HepG2 (cell line): ENCODE data around the gene ZNF318. TPM values are rescaled to one million over a fixed set of nuclear protein-coding genes. Genes with fewer than 3 reads are reported as not detected.

Experiments
- ATAC-seq: fragments of 200-7000 bp; cut with Tn5 transposase; 3 replicates; pipeline ENCODE4 v1.9.1; 2020; ENCODE audit warnings: mild to moderate bottlenecking, moderate library complexity
- BruUV-seq: library from RNA; stranded (reverse); fragments of 400-500 nt; replicated peaks from 2 replicates; lab custom pipeline; 2021; lab: Mats Ljungman, UMichigan
- CTCF ChIA-PET: fragments of 300-600 bp; formaldehyde crosslinking; extraction: SDS; loops from one replicate; lab custom pipeline; 2021; ENCODE audit warnings: low total read pairs, inconsistent platforms, low intra/inter-chr PET ratio; lab: Yijun Ruan, JAX
- POLR2A ChIA-PET: fragments of 350-600 bp; sonication (Branson Sonifier 250); formaldehyde crosslinking; loops from one replicate; lab custom pipeline; 2020; ENCODE audit warnings: antibody characterized with exemption, inconsistent platforms; lab: Yijun Ruan, JAX
- DNase-seq: peaks from one replicate; pipeline ENCODE4 v3.0.0-alpha.2; 2015; ENCODE audit warnings: low spot score
- FAIRE-seq: peaks from 3 replicates; lab custom pipeline; 2011; peaks lifted over from hg19 to GRCh38; lab: Jason Lieb, UNC
- H2AFZ ChIP-seq: one replicate; pipeline ENCODE4 v1.6.1; 2011; ENCODE audit warnings: low read length, inconsistent platforms
- H3K27ac ChIP-seq: fragments of 300-600 bp; 3 replicates; pipeline ENCODE4 v1.8.0; 2011; ENCODE audit warnings: mixed run types, mild to moderate bottlenecking, mixed read lengths, low read length, inconsistent platforms; ENCODE audit not compliant: insufficient read depth; ENCODE audit errors: extremely low read length
- H3K27me3 ChIP-seq, 2 experiments: fragments of 200-600 bp in 1 of 2; 2 replicates in 1 of 2; 3 replicates in 1 of 2; pipeline versions ENCODE4 v1.6.0 to v1.8.0; 2011; ENCODE audit warnings: low read length in 2 of 2, mild to moderate bottlenecking in 2 of 2, moderate library complexity in 2 of 2, inconsistent platforms in 1 of 2; ENCODE audit not compliant: insufficient read depth in 2 of 2, control insufficient read depth in 1 of 2
- H3K36me3 ChIP-seq, 2 experiments: fragments of 200-600 bp in 1 of 2; replicated peaks in 1 of 2; 2 replicates in 1 of 2; 3 replicates in 1 of 2; pipeline versions ENCODE4 v1.5.1 to v1.8.0; 2011; ENCODE audit warnings: low read length in 2 of 2, inconsistent platforms in 1 of 2; ENCODE audit not compliant: insufficient read depth in 2 of 2, control insufficient read depth in 1 of 2
- H3K4me1 ChIP-seq: 2 replicates; pipeline ENCODE4 v1.5.1; 2012; ENCODE audit warnings: low read length, inconsistent platforms; ENCODE audit not compliant: insufficient read depth
- H3K4me2 ChIP-seq: 2 replicates; pipeline ENCODE4 v1.6.0; 2011; ENCODE audit warnings: low read depth, low read length, inconsistent platforms
- H3K4me3 ChIP-seq, 3 experiments: fragments of 200-600 bp in 1 of 3; sonication (generic), shearing (Covaris generic) in 1 of 3; replicated peaks in 1 of 3; 2 replicates each; pipeline ENCODE4 v1.5.1; 2011 to 2016; ENCODE audit warnings: low read length in 3 of 3, inconsistent platforms in 2 of 3, low read depth in 2 of 3, mild to moderate bottlenecking in 2 of 3, control low read depth in 1 of 3, mixed read lengths in 1 of 3; ENCODE audit not compliant: insufficient read depth in 1 of 3
- H3K79me2 ChIP-seq: one replicate; pipeline ENCODE4 v1.6.1; 2011; ENCODE audit warnings: low read length, inconsistent platforms; ENCODE audit not compliant: insufficient read depth
- H3K9ac ChIP-seq: 2 replicates; pipeline ENCODE4 v1.6.0; 2011; ENCODE audit warnings: mild to moderate bottlenecking, low read depth, low read length, inconsistent platforms; ENCODE audit not compliant: insufficient read depth
- H3K9me3 ChIP-seq: 2 replicates; pipeline ENCODE4 v1.5.1; 2012; ENCODE audit warnings: mild to moderate bottlenecking, low read length
- H4K20me1 ChIP-seq: 2 replicates; pipeline ENCODE4 v1.6.0; 2011; ENCODE audit warnings: inconsistent platforms, mild to moderate bottlenecking, low read length, moderate library complexity; ENCODE audit not compliant: insufficient read depth
- ARHGAP35 ChIP-seq: sonication (generic); formaldehyde crosslinking; IDR thresholded peaks from 2 replicates; pipeline ENCODE4 v1.9.0; 2022; ENCODE audit warnings: mild to moderate bottlenecking, inconsistent platforms, moderate library complexity, missing genetic modification reagents, borderline replicate concordance
- HNF4A ChIP-seq: sonication (generic); formaldehyde crosslinking; IDR thresholded peaks from 2 replicates; pipeline ENCODE4 v1.4.0; 2020; ENCODE audit warnings: missing genetic modification reagents
- KLF6 ChIP-seq: IDR thresholded peaks from 2 replicates; pipeline ENCODE4 v1.8.0; 2016; ENCODE audit warnings: missing biosample characterization, missing genetic modification reagents
- PRPF4 ChIP-seq: fragments of 200-400 bp; formaldehyde crosslinking; IDR thresholded peaks from 2 replicates; pipeline ENCODE4 v1.6.1; 2016; ENCODE audit warnings: low read length, low read depth; ENCODE audit not compliant: poor library complexity, severe bottlenecking
- SIN3A ChIP-seq: IDR thresholded peaks from 2 replicates; pipeline ENCODE4 v1.6.1; 2011; ENCODE audit warnings: low read depth, mild to moderate bottlenecking, control low read depth, low read length, borderline replicate concordance
- ZNF296 ChIP-seq: sonication (generic); formaldehyde crosslinking; conservative IDR thresholded peaks from 2 replicates; pipeline ENCODE4 v1.5.0; 2020; ENCODE audit warnings: mild to moderate bottlenecking, missing genetic modification reagents
- ZNF350 ChIP-seq: sonication (generic); formaldehyde crosslinking; IDR thresholded peaks from 2 replicates; pipeline ENCODE4 v1.4.0; 2020; ENCODE audit warnings: mild to moderate bottlenecking, low read depth, missing genetic modification reagents, borderline replicate concordance
- ZNF687 ChIP-seq: sonication (generic); formaldehyde crosslinking; IDR thresholded peaks from 2 replicates; pipeline ENCODE4 v1.5.1; 2020; ENCODE audit warnings: mild to moderate bottlenecking, missing genetic modification reagents, moderate library complexity
- ZNF768 ChIP-seq: sonication (generic); formaldehyde crosslinking; IDR thresholded peaks from 2 replicates; pipeline ENCODE4 v1.4.0; 2020; ENCODE audit warnings: missing genetic modification reagents
- ZNF770 ChIP-seq: sonication (generic); formaldehyde crosslinking; IDR thresholded peaks from 2 replicates; pipeline ENCODE4 v1.5.0; 2020; ENCODE audit warnings: mild to moderate bottlenecking, missing genetic modification reagents
- ZNF775 ChIP-seq: sonication (generic); formaldehyde crosslinking; IDR thresholded peaks from 2 replicates; pipeline ENCODE4 v1.4.0; 2020; ENCODE audit warnings: missing genetic modification reagents, mild to moderate bottlenecking, moderate library complexity, borderline replicate concordance
- WGBS: methylation state at CpG from one replicate; pipeline ENCODE4 v1.1.6; 2017; ENCODE audit warnings: low lambda C conversion rate; 5-methylcytosine and 5-hydroxymethylcytosine counted together
- in situ Hi-C: cut with HindIII; loops from 2 replicates; pipeline ENCODE4 v1.10.0; 2017; ENCODE audit warnings: low pct_unique_long_range_greater_than_20kb; ENCODE audit not compliant: extremely low pct_ligation_motif_present
- intact Hi-C: fragments of 100-400 bp; cut with micrococcal nuclease; formaldehyde crosslinking; loops from one replicate; pipeline ENCODE4 v1.10.0; 2022; ENCODE audit not compliant: unreplicated experiment
- polyA plus RNA-seq, 8 experiments: library from polyadenylated mRNA; depleted of rRNA in 3 of 8; stranded (reverse) in 7 of 8; unstranded in 1 of 8; fragments of >200 nt; fragmentation: Illumina TruSeq in 4 of 8; extraction: Trizol in 4 of 8; gene quantifications; 2 replicates each; pipeline versions ENCODE4 v1.2.1 to v1.2.3, GENCODE V29; 2011 to 2016; ENCODE audit warnings: low read depth in 4 of 8, missing spikeins in 1 of 8, mixed read lengths in 1 of 8; ENCODE audit not compliant: insufficient read depth in 1 of 8
- total RNA-seq, 5 experiments: library from RNA; depleted of rRNA; stranded (reverse); fragments of >200 nt; fragmentation: Illumina TruSeq; extraction: Trizol; gene quantifications; 2 replicates each; pipeline ENCODE4 v1.2.3, GENCODE V29; 2016; ENCODE audit warnings: low read depth in 1 of 5
- TF ChIP-seq, protein P1 (sequence below), 2 experiments: sonication (generic) in 1 of 2; formaldehyde crosslinking in 1 of 2; IDR thresholded peaks; 2 replicates each; pipeline versions ENCODE4 v1.4.0 to v1.6.1; 2016 to 2020; ENCODE audit warnings: borderline replicate concordance in 1 of 2, low read depth in 1 of 2, mild to moderate bottlenecking in 1 of 2, missing genetic modification reagents in 1 of 2

The ZNF318 gene
- total and polyA plus RNA-seq, 2 of the 13 experiments (the other 11 are each of a cell fraction or from before 2014, with no cell fraction given) = 13.0 to 14.5 TPM

GRCh38 chr6:43292763-43293318 lies 76.6 kb downstream of the ZNF318 start (continued):
- TF ChIP-seq ZNF296 (CRISPR knock-in tag) = no peak
- no peak for TF ChIP-seq ZNF775 (CRISPR knock-in tag)
- TF ChIP-seq ZNF768 (CRISPR knock-in tag) = peak; percentile 86
- peak; percentile 46 for TF ChIP-seq ZNF687 (CRISPR knock-in tag)
- no peak for TF ChIP-seq KLF6 (CRISPR knock-in tag)
- no peak for TF ChIP-seq SIN3A

DNA sequence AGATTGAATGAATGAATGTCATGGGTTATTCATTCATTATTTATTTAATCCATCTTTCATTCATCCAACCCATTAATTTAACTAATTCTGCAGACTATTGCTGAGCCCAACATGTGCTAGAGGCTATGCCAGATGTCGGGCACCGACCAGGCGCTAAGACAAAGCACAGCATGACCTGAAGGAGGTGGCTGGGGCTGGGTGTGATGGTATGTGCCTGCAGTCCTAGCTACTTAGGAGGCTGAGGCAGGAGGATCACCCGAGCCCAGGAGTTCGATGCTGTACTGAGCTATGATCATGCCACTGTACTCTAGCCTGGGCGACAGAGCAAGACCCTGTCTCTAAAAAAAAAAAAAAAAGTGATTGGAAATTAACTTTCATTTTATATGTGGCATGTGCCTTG lies 77.1 kb downstream of the ZNF318 start:
- FAIRE-seq (no peak), ATAC-seq (no peak), DNase-seq (no peak)
- no peak overlapping the region for H3K4me2 ChIP-seq
- no TSS peak for BruUV-seq
- no peak overlapping the region for H3K4me3 ChIP-seq
- no peak overlapping the region for H3K9ac ChIP-seq
- intact Hi-C loops (no loop called here), in situ Hi-C loops (no loop called here)
- CTCF ChIA-PET = no interaction called here
- H3K79me2 ChIP-seq = no peaks in the 10 kb centered on the region
- H2AFZ ChIP-seq = no peak overlapping the region
- no peaks in the 10 kb centered on the region for H3K36me3 ChIP-seq
- peaks cover 96% of the 10 kb centered on the region for H3K4me1 ChIP-seq
- WGBS = 96% methylated on average over 6 of the region's 6 CpGs
- no peaks in the 10 kb centered on the region for H3K9me3 ChIP-seq
- peak overlapping the region; percentile 96 for H3K27ac ChIP-seq
- H3K27me3 ChIP-seq = no peaks in the 10 kb centered on the region
- H4K20me1 ChIP-seq = no peaks in the 10 kb centered on the region
- POLR2A ChIA-PET = interaction anchor here (1.2 to 8.3 kb wide), 2 partner anchors 21 to 46 kb away, joined by 3 to 314 read pairs; no protein-coding TSS in a partner anchor
- TF ChIP-seq ZNF350 (CRISPR knock-in tag) (no peak), PRPF4 (no peak), HNF4A (no peak), ZNF770 (CRISPR knock-in tag) (no peak), ARHGAP35 (CRISPR knock-in tag) (0 out of 2 replicates have a peak, but pooled peaks have one; percentile 56)
- TF ChIP-seq, protein P1, sequence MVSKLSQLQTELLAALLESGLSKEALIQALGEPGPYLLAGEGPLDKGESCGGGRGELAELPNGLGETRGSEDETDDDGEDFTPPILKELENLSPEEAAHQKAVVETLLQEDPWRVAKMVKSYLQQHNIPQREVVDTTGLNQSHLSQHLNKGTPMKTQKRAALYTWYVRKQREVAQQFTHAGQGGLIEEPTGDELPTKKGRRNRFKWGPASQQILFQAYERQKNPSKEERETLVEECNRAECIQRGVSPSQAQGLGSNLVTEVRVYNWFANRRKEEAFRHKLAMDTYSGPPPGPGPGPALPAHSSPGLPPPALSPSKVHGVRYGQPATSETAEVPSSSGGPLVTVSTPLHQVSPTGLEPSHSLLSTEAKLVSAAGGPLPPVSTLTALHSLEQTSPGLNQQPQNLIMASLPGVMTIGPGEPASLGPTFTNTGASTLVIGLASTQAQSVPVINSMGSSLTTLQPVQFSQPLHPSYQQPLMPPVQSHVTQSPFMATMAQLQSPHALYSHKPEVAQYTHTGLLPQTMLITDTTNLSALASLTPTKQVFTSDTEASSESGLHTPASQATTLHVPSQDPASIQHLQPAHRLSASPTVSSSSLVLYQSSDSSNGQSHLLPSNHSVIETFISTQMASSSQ (IDR thresholded peaks at IDR 0.05; ENCODE audit: low read depth) = no peak
- TF ChIP-seq, protein P1 (CRISPR knock-in tag; IDR thresholded peaks at IDR 0.05; ENCODE audit: borderline replicate concordance) = no peak
